ENCODE results near the gene LDLRAD4.
"Not testable (repeated sequence)": the region's sequence is repeated elsewhere in the genome, so short reads cannot be mapped to it uniquely, and the experiment has no call there.

The LDLRAD4 gene

DNA sequence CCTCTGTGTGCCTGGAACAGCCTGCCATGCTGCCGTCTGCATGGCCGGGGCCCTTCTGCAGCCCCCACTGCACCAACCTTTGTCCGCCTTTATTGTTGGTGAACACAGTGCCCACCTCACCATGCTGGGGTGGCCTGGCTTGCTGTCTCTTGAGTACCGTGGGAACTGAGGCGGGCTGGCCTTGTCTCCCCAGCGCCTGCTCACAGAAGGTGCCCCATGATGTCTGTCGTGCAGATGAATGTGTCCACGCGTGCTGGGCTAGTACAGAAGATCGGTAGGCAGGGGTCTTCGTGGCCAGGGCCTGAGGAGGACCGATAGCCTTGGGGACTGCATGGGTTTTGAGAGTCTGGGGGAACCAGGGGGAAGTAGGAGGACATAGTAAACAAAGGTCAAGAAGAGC lies 242.4 kb downstream of the LDLRAD4 start:
- DNase-seq (ENCODE audit: low read depth, low spot score), result no peak

DNA sequence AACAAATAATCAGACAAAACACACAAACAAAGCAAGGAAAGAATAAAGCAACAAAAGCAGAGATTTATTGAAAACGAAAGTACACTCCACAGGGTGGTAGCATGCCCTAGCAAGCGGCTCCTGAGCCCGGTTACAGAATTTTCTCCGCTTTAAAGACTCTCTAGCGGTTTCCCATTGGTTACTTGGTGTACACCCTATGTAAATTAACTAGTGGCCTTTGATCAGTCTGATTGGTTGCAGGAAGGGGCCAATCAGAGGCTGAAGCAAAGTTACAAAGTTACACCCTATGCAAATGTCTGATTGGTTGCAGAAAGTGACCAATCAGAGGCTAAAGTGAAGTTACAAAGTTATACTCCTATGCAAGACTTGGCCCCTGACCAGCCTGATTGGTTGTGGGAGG lies 242.9 kb downstream of the LDLRAD4 start:
- no peak for DNase-seq (ENCODE audit: low read depth, low spot score)

- no peak for DNase-seq (ENCODE audit: low read depth, low spot score)
These were observed 243.4 kb downstream of the LDLRAD4 start for GRCh38 chr18:13461936-13462335.

- DNase-seq (ENCODE audit: low read depth, low spot score), result no peak
These were observed 244.1 kb downstream of the LDLRAD4 start for GRCh38 chr18:13462686-13463085.

GRCh38 chr18:13463526-13464210 lies 245.1 kb downstream of the LDLRAD4 start:
- no peak for DNase-seq (ENCODE audit: low read depth, low spot score)

- no peak for DNase-seq (ENCODE audit: low read depth, low spot score)
These were observed 246.0 kb downstream of the LDLRAD4 start for GRCh38 chr18:13464432-13465123.

DNA sequence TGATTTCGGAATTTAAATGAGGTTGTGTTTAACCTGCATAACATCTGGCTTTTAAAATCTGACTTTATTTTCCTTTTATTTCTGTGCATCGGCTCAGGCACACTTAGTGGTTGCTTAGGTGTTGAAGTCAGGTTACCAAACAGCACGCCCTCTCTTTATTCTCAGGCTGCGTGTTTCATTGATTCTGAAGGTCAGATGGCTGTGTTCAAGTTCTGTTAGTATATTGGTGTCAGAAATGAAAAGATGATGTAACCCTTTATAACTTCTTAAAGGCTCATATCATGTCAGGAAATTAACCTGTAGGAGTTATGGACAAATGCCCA lies 246.5 kb downstream of the LDLRAD4 start:
- DNase-seq (ENCODE audit: low read depth, low spot score), result no peak

GRCh38 chr18:13465476-13465875 lies 246.9 kb downstream of the LDLRAD4 start:
- DNase-seq (ENCODE audit: low read depth, low spot score), result no peak

- no peak for DNase-seq (ENCODE audit: low read depth, low spot score)
These were observed 252.1 kb downstream of the LDLRAD4 start for GRCh38 chr18:13470516-13471197.

DNA sequence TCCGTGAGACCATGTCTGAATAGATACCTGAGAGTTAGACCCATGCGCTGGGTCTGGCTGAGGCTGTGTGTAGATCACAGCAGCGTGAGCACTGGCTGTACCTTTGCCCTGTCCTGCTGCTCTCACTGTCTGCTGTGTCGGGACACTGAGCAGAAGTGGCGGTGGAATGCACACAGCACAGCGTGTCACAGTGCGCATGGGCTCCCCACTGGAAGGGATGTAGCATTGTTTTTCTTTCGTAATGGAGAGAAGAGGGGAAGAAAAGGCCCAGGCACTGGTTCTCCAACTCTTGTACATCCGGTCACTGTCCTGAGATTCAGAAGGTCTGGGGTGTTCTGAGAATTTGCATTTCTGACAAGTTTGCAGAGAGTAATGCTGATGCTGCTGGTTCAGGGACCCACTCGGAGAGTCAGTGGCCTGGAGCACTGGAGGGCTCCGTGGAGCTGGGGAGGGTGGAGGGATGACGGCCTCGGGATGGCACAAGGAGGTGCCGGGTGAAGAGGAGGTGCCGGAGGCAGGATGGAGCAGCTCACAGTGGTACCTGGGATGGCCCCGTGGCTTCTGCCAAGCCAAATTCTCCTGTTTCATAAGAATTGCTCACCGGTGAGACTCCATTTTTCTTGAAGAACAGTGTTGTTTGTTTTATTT lies 252.8 kb downstream of the LDLRAD4 start:
- DNase-seq (ENCODE audit: low read depth, low spot score), result no peak

DNA sequence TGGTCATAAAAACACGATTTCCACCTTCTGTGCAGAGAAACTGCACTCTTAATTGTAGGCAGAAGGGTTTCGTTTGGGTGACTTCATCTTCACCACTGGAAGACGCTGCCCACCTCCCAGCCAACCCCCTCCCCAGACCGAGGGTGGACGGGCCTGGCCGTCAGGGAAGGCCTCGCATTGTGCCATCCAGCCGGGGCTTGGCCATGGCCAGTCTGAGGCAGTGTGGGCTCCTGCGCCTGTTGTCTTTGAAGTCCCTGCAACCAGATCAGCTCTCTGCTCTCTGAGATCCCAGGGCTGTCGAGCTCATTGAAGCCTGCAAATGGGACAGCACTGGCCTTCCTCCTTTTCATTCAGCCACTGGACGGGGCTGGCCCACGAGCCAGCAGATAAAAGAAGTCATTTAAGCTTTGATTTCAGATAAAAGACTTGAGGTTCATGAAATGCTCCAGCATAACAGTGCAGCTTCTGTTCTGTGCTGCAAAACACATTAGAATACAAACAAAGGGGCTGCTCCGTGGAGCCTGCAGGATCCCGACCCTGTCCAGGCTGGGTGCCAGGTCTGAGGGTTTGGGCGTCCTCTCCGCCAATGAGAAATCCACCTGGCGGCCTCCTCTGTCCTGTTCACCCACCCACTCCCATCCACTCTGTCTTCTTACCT lies 253.5 kb downstream of the LDLRAD4 start:
- DNase-seq (ENCODE audit: low read depth, low spot score), result no peak

- DNase-seq (ENCODE audit: low read depth, low spot score), result no peak
These were observed 255.2 kb downstream of the LDLRAD4 start for GRCh38 chr18:13473751-13474150.

- no peak for DNase-seq (ENCODE audit: low read depth, low spot score)
These were observed 255.8 kb downstream of the LDLRAD4 start for GRCh38 chr18:13474336-13474735.

- DNase-seq (ENCODE audit: low read depth, low spot score), result peak; percentile 18
These were observed 256.5 kb downstream of the LDLRAD4 start for GRCh38 chr18:13474907-13475545.

DNA sequence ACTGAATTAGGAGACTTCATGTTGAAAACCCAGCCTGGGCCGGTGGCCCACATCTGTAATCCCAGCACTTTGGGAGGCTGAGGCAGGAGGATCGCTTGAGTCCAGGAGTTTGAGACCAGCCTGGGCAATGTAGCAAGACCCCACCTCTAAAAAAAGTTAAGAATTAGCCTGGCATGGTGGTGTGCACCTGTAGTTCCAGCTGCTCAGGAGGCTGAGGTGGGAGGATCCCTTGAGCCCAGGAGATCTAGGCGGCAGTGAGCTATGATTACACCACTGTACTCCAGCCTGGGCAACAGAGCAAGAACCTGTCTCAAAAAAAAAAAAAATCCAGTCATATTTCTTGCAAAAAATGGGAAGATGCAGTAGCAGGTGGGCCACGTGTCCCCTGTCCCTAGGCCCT lies 257.8 kb downstream of the LDLRAD4 start:
- DNase-seq (ENCODE audit: low read depth, low spot score), result not testable (repeated sequence)

GRCh38 chr18:13477147-13477683 lies 258.7 kb downstream of the LDLRAD4 start:
- no peak for DNase-seq (ENCODE audit: low read depth, low spot score)

- DNase-seq (ENCODE audit: low read depth, low spot score), result no peak
These were observed 262.2 kb downstream of the LDLRAD4 start for GRCh38 chr18:13480571-13481255.

DNA sequence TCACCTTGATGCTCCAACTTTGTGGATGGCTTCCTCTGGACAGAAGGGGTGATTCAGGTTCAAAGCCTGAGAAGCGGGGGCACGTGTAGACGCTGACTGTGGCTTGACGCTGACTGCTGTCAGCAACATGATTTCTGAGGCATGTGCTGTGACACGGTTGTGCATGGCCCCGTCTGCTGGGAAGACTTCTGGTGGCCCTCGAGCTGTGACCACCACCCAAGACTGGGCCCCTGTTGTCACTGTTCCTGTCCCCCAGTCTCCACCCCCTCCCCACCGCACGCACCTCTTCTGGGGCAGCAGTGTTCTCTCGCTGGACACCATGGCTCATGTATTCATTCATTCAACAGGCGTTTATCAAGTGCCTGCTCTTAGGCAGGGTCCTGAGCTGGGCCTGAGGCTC lies 262.8 kb downstream of the LDLRAD4 start:
- no peak for DNase-seq (ENCODE audit: low read depth, low spot score)

- DNase-seq (ENCODE audit: low read depth, low spot score), result no peak
These were observed 263.5 kb downstream of the LDLRAD4 start for GRCh38 chr18:13481820-13482617.

- DNase-seq (ENCODE audit: low read depth, low spot score), result no peak
These were observed 264.0 kb downstream of the LDLRAD4 start for GRCh38 chr18:13482618-13482945.

All from smooth muscle cell of the brain vasculature (primary cell).